GM19099 (cell line): ENCODE results near the gene LHFPL6.

Experiments used
- POLR2A ChIP-seq: IDR thresholded peaks from 3 replicates; pipeline ENCODE4 v1.6.1; 2011; ENCODE audit warnings: low read depth; ENCODE audit not compliant: insufficient read length; ENCODE audit errors: extremely low read depth

Gene LHFPL6

DNA sequence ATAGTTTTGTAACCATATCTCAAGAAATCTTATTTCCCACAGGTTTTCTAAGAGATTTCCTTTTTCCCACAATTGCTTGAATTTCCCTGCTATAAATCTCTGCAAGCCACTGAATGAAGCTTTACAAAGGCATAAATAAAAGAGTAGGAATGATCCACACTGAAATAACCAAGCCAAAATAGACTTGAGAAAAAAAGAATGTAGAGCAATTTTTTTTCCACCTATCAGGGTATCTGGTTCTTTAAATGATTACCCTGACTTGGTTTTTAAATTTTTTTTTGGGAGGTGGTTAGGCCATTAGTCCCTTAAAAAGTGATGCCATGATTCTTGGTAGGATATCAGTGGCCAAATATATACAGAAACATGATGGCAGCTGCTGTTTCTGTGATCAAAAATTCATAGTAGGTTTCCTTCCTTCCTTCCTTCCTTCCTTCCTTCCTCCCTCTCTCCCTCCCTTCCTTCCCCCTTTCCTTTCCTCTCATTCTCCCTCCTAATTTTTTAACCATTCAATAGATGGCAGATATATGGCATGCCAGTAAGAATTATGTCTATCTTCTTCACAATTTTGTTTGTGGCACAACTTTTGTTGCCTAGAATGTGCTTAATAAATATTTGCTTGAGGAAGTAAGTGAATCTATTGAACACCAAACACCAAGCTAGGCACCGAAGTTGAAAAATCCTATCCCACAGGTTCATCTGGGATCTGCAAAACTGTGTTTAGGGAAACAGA, 233.7 kb downstream of the LHFPL6 start:
- TF ChIP-seq POLR2A: no peak

DNA sequence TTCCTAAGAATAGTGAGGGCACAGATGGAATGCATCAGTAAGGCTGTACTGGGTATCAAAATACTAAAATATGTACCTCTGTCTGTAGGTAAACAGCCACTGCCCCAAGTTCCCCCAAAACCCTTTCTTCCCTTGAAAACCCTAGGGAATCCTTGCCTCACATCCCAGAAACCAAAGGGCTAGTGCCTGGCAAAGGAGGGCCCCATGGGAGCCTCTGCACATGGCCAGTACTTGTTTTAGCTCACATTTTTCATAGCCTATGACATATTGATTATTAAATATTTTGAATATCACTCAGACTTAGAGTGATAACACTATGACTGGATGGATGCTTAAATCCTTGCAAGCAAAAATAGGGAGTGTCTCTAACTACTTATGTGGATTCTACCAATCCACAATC, 237.1 kb downstream of the LHFPL6 start:
- no peak for TF ChIP-seq POLR2A

DNA sequence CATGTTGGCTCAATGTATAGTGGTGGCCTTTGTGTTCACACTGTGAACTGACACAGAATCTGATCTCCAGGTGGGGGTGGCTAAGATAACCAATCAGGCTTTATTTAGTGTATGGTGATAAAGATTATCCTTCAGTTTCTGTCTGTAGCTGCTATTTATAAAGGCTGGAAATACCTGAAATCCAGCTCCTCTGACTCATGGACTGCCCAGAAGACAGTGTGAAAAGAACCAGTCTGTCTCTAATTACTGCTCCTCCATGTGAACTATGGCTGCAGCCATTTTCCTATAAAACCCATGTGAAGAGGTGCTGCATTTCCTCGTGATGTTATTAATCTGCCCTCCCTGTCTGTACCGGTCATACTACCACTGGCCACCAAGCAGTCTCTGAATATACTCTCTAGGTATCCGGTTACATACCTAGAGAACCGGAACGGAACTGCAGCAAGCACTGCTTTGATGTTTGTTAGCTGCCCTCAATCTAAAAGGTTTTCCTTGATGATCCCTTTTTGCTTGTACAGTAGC, 238.0 kb downstream of the LHFPL6 start:
- TF ChIP-seq POLR2A: no peak

DNA sequence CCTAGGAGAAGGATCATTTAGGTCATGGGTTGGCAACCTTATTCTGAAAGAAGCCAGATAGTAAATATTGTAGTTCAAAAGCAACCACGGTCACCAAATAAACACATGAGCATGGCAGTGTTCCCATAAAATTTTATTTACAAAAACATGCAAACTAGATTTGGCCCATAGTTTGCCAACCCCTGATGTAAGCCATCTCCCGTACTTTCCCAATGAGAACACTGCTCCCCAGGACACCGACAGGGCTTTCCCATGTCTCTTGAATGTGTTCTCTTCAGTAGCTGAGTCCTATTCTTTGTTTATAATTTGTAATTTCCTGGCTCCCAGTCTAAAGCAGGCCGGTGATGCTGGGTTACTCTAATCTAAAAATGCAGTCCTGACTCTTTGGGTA, 239.6 kb downstream of the LHFPL6 start:
- no peak for TF ChIP-seq POLR2A

DNA sequence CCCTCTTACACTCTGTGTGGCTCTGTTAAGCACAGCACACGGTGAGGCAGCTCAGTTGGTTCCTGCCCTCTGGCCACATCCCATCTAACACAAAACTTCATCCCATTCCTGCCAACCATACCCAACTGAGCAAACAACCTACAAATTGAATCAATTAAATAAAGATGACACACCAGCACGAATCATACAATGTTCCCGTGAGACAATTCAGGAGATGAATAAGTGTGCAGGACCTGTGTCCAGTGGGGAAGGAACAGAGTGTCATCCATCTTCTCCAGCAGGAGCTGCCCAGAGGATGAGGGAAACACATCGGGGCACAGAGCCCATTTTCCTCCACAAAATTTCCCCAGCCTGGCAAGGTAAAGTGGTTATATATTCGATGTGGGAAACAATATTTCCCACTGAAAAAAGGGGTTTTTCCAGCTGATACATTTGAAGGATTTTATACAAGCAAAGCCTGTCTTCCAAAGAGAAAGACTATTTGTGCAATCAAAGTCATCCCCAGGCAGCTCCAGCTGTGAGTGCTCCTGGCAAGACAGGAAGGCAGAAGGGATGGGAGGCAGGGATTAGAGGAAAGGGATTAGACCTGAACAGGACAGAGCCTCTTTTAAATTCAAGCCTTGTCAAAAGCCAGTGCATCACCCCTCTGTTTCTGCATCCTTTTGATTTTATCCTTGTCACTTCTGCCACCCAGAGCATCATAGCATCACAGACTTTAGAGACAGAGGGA, 240.2 kb downstream of the LHFPL6 start:
- TF ChIP-seq POLR2A: no peak

DNA sequence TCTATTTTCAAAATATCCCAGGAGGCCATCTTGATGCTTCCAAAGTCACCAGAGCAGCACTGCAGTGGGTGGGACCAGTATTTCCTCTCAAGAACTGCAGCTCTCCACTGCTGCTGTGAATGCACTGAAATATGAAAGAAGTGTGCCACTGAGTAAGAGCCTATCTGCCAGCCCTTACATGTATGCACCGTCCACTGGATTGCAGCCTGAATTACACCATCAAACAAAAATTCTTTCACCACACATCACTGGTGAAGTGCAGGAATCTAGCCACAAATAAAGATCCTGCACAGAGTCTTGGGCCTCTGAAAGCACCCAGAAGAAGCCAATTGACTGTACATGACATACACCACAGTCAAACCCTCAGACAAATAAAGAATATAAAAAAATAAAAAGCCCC, 249.0 kb downstream of the LHFPL6 start:
- TF ChIP-seq POLR2A: no peak

DNA sequence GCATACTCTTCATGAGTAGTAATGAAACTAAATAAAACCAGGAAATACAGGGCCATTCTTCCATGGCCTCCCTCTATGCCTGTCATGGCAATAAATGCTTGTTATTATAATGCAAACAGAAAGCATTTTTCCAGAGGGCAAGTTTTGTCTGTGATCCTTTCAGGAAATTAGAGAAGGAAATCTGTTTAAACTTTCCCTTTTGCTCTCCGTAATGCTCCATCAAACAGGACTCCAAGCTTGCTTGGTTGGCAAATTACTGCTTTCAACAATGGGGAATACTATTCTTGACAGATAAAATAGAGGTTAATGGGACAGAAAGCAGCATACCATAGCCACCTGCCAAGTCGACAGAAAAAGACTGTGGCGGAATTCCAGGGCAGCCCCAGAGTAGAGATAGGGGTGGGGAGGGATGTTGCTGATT, 252.5 kb downstream of the LHFPL6 start:
- TF ChIP-seq POLR2A: no peak

DNA sequence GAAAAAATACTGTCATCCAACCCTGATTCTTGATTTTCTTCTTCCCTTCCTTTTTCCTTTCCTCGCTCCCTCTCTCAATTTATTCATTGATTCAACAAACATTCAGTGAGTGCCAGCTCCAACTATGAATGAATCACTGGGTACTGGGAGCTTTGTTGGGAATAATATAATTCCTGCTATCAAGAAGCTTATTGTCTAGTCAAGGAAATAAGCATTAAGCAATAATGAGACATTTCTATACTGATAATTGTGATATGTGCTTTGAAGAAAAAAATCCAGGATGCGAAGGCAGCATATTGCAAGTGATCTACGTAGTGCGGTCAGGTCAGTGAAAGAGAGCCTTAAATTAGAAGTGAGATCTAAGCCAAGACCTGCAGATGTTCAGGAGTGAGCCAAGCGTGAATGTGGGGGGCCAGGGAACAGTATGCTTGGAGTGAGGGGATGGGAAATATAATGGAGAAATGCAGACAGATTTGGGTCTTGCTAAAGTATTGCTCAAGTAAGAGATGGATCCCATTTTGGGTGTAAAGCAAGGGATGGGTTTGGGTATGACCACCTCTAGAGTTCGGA, 253.5 kb downstream of the LHFPL6 start:
- no peak for TF ChIP-seq POLR2A

DNA sequence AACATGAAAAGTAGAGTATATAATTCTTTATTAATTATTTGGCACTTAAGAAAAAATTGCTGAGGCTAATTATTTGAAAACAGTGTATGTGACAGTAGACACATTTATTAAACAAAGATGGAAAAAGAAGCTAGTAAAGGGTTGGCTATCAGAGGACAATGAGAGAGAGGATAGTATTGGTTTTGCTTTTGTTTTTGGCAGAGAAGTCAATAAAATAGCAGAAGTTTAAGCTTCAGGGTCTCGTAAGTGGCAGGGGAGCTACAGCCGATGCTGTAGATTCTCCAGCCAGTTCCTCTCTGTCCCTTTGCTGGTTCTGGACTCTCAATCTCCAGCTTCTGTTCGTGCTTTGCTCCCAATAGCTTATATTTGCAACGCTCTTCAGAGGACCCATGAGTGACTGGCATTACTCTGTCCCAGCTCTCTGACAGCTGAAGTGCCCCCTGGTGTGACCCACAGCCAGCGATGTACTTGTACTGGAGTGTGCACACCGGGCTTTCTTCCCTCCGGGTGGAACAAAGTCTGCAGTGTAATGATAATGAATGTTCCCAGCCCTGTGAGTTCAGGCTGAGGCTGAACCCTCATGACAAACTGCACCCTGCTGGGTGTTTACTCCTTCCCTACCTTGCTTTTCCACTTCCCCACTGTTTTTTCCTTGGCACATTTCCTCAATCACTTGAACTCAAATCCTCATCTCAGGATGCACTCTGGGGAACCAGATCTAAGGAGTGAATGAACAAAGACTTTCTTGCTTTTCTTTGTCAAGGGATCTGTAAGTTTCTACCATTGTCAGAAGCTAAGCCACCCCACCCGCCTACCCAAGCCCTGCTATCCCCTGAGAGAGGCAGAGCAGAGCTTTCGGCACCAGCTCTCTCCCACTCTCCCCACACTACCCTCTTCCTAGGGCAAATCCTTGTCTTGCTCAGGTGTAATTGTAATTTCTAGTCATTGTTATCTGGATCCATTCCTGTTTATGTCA, 254.8 kb downstream of the LHFPL6 start:
- no peak for TF ChIP-seq POLR2A

DNA sequence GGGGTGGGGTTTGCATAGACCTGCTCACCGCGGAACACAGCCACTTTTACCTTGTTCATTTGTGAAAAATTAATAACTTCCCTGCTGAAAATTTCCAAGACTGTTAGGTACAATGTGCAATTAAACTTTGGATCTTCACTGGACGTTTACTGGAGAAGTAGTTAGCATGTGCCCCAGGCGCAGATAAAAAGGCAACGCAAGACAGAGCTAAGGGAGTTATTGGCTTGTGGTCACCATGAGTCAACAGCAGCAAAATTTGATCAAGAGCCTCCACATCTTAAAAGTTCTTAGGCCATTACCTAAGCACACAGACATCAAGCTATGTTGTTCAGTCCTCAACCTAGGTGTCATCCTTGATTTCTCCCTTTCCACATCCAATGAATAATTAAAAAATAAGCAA, 257.0 kb downstream of the LHFPL6 start:
- TF ChIP-seq POLR2A: no peak

DNA sequence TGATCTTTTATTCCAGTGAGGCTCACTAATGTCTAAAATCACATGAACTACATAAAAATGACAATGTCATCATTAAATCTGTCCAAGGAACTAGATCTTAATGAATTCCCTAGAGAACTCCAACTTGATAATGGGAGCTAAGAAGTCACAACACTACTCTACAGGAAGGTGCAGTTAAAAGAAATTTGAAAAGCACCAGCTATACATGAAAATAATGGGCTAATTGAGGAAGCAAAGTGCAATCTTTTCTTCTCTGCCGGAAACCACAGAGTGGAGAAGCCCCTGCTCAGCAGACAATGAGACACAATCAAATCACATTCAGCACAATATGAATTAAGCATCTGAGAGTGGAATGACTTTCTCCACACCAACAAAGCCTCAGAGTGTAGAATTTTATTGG, 261.7 kb downstream of the LHFPL6 start:
- TF ChIP-seq POLR2A: no peak

DNA sequence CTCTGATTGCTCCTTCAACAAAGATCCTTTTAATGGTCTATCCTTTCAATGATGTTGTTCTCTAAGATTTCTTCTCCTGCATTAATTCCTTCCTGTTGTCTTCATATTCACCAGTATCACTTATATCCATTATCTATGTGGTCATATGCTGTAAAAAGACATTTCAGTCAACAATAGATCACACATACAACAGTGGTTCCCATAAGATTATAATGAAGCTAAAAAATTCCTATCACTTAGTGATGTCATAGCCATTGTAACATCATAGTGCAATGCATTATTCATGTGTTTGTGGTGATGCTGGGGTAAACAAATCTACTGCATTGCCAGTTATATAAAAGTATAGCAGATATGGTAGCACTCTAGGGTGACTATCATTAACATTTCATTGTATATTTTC, 266.1 kb downstream of the LHFPL6 start:
- TF ChIP-seq POLR2A: no peak

DNA sequence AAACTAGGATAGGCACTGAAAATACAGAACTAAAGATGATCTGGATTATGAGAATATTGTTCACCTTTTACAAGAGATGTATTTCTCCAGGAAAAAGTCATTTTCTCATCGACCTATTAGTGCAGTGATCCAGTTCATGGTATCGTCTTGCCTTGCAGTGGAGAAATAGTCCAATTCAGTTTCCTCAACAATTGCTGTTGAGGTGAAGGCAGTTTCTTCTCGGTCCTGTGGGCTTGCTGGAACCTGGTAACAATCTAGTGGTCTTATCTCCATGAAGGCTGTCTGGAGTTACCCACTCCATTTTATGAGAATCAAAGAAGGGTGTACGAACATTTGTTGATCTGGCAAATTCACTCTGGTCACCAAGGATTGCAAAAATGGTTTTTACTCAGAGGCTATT, 266.8 kb downstream of the LHFPL6 start:
- TF ChIP-seq POLR2A: no peak

DNA sequence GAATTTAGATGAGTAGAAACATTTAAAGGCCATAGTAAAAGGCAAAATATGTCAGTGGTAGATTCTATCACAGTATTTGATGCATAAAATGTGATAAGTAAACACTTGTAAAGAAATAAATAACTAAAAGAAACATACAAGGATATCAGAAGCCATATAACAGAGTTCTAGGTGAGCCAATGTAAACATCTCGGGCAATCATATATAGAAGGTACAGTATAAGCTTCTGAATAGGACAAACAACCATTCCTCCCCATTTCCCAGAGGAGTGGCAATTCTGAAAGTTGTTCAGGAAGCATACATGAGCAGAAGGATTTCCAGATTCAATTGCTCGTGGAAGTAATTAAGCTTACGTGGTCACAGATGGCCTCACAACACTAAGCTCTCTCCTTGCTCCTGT, 267.3 kb downstream of the LHFPL6 start:
- no peak for TF ChIP-seq POLR2A

DNA sequence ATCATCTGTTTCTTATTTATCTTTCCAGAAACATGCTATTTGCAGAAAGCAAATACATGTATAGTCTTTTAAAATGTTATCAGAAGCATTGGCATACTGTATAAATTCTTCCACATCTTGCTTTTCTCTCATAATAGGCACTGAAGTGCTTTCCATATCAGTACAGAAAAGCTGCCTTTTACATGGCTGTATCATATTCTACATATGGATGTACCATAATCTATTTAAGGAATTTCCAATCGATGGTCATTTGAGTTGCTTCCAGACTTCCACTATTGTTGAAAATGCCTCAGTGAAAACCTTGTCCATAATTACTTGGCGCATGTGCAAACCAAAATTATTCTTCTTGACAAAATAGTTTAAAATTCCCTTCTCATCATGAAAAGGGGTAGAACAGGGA, 272.5 kb downstream of the LHFPL6 start:
- TF ChIP-seq POLR2A: no peak
